Sigmoid colon (tissue), 7 donors: ENCODE results near the gene FGFBP1. TPM values are rescaled to one million over a fixed set of nuclear protein-coding genes. Genes with fewer than 3 reads are reported as not detected.

ENCODE experiments used
- DNase-seq: peaks from one replicate; pipeline ENCODE4 v3.0.0-alpha.2; 2019
- H3K27ac ChIP-seq, 4 donors: fragments of 200-600 bp; sonication (generic); one replicate each; pipeline ENCODE4 v1.5.1; 2016 to 2019; ENCODE audit warnings: mild to moderate bottlenecking in 1 of 4
- H3K27me3 ChIP-seq, 3 donors: fragments of 200-600 bp; sonication (generic); one replicate each; pipeline ENCODE4 v1.5.1; 2019; ENCODE audit warnings: mild to moderate bottlenecking in 1 of 3
- H3K36me3 ChIP-seq, 4 donors: fragments of 200-600 bp; sonication (generic); one replicate each; pipeline ENCODE4 v1.5.1; 2016 to 2019
- H3K4me1 ChIP-seq, 4 donors: fragments of 200-600 bp; sonication (generic); one replicate each; pipeline ENCODE4 v1.5.1; 2017 to 2019
- H3K4me3 ChIP-seq, 4 donors: fragments of 200-600 bp; sonication (generic); one replicate each; pipeline ENCODE4 v1.5.1; 2017 to 2019; ENCODE audit warnings: mild to moderate bottlenecking in 2 of 4, moderate library complexity in 1 of 4
- H3K9me3 ChIP-seq, 4 donors: fragments of 200-600 bp in 3 of 4; sonication (generic) in 3 of 4; one replicate each; pipeline versions ENCODE4 v1.5.1 to v1.6.1; 2013 to 2019
- CTCF ChIP-seq, 4 experiments: fragments of 450-650 bp in 3 of 4; fragments of 200-600 bp in 1 of 4; IDR thresholded peaks; one replicate each; pipeline ENCODE4 v1.5.1; 2016 to 2019; ENCODE audit warnings: antibody characterized with exemption in 4 of 4, mild to moderate bottlenecking in 3 of 4, moderate library complexity in 2 of 4
- EP300 ChIP-seq, 4 donors: sonication (generic); formaldehyde crosslinking; IDR thresholded peaks; one replicate each; pipeline ENCODE4 v1.6.1; 2017; ENCODE audit warnings: antibody characterized with exemption in 4 of 4
- POLR2A ChIP-seq, 2 donors: fragments of 450-650 bp; IDR thresholded peaks; one replicate each; pipeline ENCODE4 v1.6.1; 2016; ENCODE audit warnings: antibody characterized with exemption in 2 of 2, mild to moderate bottlenecking in 2 of 2, moderate library complexity in 2 of 2
- POLR2AphosphoS5 ChIP-seq, 4 donors: sonication (generic); formaldehyde crosslinking; IDR thresholded peaks; one replicate each; pipeline ENCODE4 v1.6.1; 2017; ENCODE audit warnings: antibody characterized with exemption in 4 of 4
- WGBS, 2 donors: extraction: QIAGEN DNeasy Blood & Tissue Kit; methylation state at CpG; one replicate each; pipeline ENCODE4 v1.1.7; 2013; 5-methylcytosine and 5-hydroxymethylcytosine counted together
- intact Hi-C: fragments of 100-400 bp; cut with DNase I; formaldehyde crosslinking; loops from one replicate; pipeline ENCODE4 v1.15.1; 2023
- polyA plus RNA-seq, 3 donors: library from polyadenylated mRNA; stranded (reverse); fragments of 200-250 nt; gene quantifications; one replicate each; pipeline ENCODE4 v1.2.3, GENCODE V29; 2013
- total RNA-seq, 4 donors: library from RNA; depleted of rRNA; stranded (reverse); fragments of >200 nt; gene quantifications; one replicate each; pipeline ENCODE4 v1.1.0, GENCODE V29; 2016
- donor health status: healthy with polysubstance abuse.
- donor health status: Bipolar disorder and iron deficiency.
- donor health status: healthy.

Gene FGFBP1
- total and polyA plus RNA-seq, 7 donors: 1.4 to 78.7 (median 8.0) TPM; not detected in 3

GRCh38 chr4:15914736-15915135 lies 23.8 kb downstream of the FGFBP1 start:
- Histone ChIP-seq H3K4me1 (peaks cover 0 to 11% (median 0%) of the 10 kb centered on the region in 4 donors), H3K9me3 (no peaks in the 10 kb centered on the region), H3K36me3 (no peaks in the 10 kb centered on the region), H3K4me3 (no peak overlapping the region), H3K27me3 (no peaks in the 10 kb centered on the region), H3K27ac (no peak overlapping the region)
- WGBS, 2 donors: 84 to 93% methylated on average over 2 of the region's 2 CpGs
- DNase-seq: no peak
- TF ChIP-seq POLR2A (IDR thresholded peaks at IDR 0.05) (no peak), CTCF (IDR thresholded peaks at IDR 0.05) (no peak), EP300 (IDR thresholded peaks at IDR 0.05) (no peak), POLR2AphosphoS5 (IDR thresholded peaks at IDR 0.05) (no peak)
- intact Hi-C loops: no loop called here

- Histone ChIP-seq H3K9me3 (no peaks in the 10 kb centered on the region), H3K27me3 (no peaks in the 10 kb centered on the region), H3K4me1 (peaks cover 0 to 11% (median 0%) of the 10 kb centered on the region in 4 donors), H3K36me3 (no peaks in the 10 kb centered on the region), H3K27ac (no peak overlapping the region), H3K4me3 (no peak overlapping the region)
- TF ChIP-seq EP300 (IDR thresholded peaks at IDR 0.05): no peak
- no peak for TF ChIP-seq CTCF (IDR thresholded peaks at IDR 0.05)
- no peak for TF ChIP-seq POLR2A (IDR thresholded peaks at IDR 0.05)
- no peak for TF ChIP-seq POLR2AphosphoS5 (IDR thresholded peaks at IDR 0.05)
- no peak for DNase-seq
- 95% methylated on average over 4 of the region's 4 CpGs for WGBS, 2 donors
- intact Hi-C loops: no loop called here
Observed at GRCh38 chr4:15914291-15914690, 24.2 kb downstream of the FGFBP1 start.

GRCh38 chr4:15913631-15913970 lies 24.9 kb downstream of the FGFBP1 start:
- no peak overlapping the region for H3K27ac ChIP-seq
- TF ChIP-seq EP300 (IDR thresholded peaks at IDR 0.05) (no peak), POLR2AphosphoS5 (IDR thresholded peaks at IDR 0.05) (no peak), CTCF (IDR thresholded peaks at IDR 0.05) (no peak), POLR2A (IDR thresholded peaks at IDR 0.05) (no peak)
- DNase-seq: no peak
- no peak overlapping the region for H3K4me3 ChIP-seq
- no peaks in the 10 kb centered on the region for H3K36me3 ChIP-seq
- 35 to 65% methylated on average over 2 of the region's 2 CpGs for WGBS, 2 donors
- intact Hi-C loops: no loop called here
- H3K4me1 ChIP-seq: peaks cover 0 to 11% (median 0%) of the 10 kb centered on the region in 4 donors
- no peaks in the 10 kb centered on the region for H3K27me3 ChIP-seq
- no peaks in the 10 kb centered on the region for H3K9me3 ChIP-seq

GRCh38 chr4:15912961-15913630 lies 25.4 kb downstream of the FGFBP1 start:
- no peak for TF ChIP-seq POLR2AphosphoS5 (IDR thresholded peaks at IDR 0.05)
- no peak for TF ChIP-seq CTCF (IDR thresholded peaks at IDR 0.05)
- no peak for TF ChIP-seq EP300 (IDR thresholded peaks at IDR 0.05)
- no peak for TF ChIP-seq POLR2A (IDR thresholded peaks at IDR 0.05)
- no peak for DNase-seq
- Histone ChIP-seq H3K27ac (no peak overlapping the region), H3K4me1 (peaks cover 0 to 11% (median 0%) of the 10 kb centered on the region in 4 donors), H3K27me3 (no peaks in the 10 kb centered on the region), H3K9me3 (no peaks in the 10 kb centered on the region), H3K36me3 (no peaks in the 10 kb centered on the region), H3K4me3 (no peak overlapping the region)
- intact Hi-C loops: no loop called here
- 61 to 76% methylated on average over 8 of the region's 8 CpGs for WGBS, 2 donors

- no peaks in the 10 kb centered on the region for H3K27me3 ChIP-seq
- TF ChIP-seq EP300 (IDR thresholded peaks at IDR 0.05) (no peak), POLR2A (IDR thresholded peaks at IDR 0.05) (no peak), CTCF (IDR thresholded peaks at IDR 0.05) (no peak), POLR2AphosphoS5 (IDR thresholded peaks at IDR 0.05) (no peak)
- DNase-seq: no peak
- H3K36me3 ChIP-seq: no peaks in the 10 kb centered on the region
- no peak overlapping the region for H3K27ac ChIP-seq
- WGBS, 2 donors: 72 to 73% methylated on average over 7 of the region's 7 CpGs
- H3K4me1 ChIP-seq: peaks cover 0 to 19% (median 0%) of the 10 kb centered on the region in 4 donors
- H3K4me3 ChIP-seq: no peak overlapping the region
- no peaks in the 10 kb centered on the region for H3K9me3 ChIP-seq
- intact Hi-C loops: no loop called here
Observed at GRCh38 chr4:15912236-15912635, 26.3 kb downstream of the FGFBP1 start.
